Thyroid gland (tissue), 4 donors: Measurements from ENCODE around the gene UBL3.

ENCODE experiments used
- POLR2A ChIP-seq, 2 donors: fragments of 450-650 bp; IDR thresholded peaks; one replicate each; pipeline ENCODE4 v1.6.1; 2017; ENCODE audit warnings: antibody characterized with exemption in 2 of 2, mild to moderate bottlenecking in 2 of 2, moderate library complexity in 1 of 2
- TF ChIP-seq, protein P1 (sequence below), 6 experiments: fragments of 200-600 bp in 3 of 6; fragments of 450-650 bp in 3 of 6; sonication (generic) in 3 of 6; IDR thresholded peaks; one replicate each; pipeline ENCODE4 v1.5.1; 2016 to 2019; ENCODE audit warnings: antibody characterized with exemption in 6 of 6, mild to moderate bottlenecking in 2 of 6, inconsistent platforms in 1 of 6, moderate library complexity in 1 of 6

DNA sequence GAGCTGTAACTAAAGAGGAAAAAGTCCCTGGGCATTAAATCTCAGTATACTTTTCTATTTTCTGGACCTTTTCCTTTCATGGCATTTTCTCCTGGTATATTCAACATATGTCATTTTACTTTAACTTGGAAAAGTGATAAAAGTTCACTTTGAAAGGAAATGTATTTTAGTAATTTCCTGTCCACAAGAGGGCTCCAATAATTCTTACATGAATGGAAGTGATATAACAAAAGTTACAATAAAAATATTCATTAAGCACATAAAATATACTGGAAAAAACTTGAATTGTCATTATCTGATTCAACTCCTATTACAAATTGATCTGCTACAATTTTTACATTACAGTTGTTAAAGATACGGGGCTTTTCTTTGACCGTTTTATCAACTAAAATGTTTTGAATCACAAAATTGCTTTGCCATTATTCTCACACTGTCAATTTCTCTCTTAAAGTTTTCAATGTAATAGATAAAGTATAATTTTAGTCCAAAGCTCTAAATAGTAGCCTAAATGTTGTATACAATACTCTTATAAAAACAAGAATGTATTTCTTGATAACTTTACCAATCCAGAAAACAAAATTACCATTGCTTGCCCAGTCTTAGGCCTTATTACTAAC is 4.9 kb downstream of the UBL3 start:
- TF ChIP-seq, protein P1, sequence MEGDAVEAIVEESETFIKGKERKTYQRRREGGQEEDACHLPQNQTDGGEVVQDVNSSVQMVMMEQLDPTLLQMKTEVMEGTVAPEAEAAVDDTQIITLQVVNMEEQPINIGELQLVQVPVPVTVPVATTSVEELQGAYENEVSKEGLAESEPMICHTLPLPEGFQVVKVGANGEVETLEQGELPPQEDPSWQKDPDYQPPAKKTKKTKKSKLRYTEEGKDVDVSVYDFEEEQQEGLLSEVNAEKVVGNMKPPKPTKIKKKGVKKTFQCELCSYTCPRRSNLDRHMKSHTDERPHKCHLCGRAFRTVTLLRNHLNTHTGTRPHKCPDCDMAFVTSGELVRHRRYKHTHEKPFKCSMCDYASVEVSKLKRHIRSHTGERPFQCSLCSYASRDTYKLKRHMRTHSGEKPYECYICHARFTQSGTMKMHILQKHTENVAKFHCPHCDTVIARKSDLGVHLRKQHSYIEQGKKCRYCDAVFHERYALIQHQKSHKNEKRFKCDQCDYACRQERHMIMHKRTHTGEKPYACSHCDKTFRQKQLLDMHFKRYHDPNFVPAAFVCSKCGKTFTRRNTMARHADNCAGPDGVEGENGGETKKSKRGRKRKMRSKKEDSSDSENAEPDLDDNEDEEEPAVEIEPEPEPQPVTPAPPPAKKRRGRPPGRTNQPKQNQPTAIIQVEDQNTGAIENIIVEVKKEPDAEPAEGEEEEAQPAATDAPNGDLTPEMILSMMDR (IDR thresholded peaks at IDR 0.05) = peak in 3 of 6 experiments; percentile 35 to 53 (median 44)
- no peak for TF ChIP-seq POLR2A (IDR thresholded peaks at IDR 0.05)
